Naive thymus-derived CD4-positive, alpha-beta T cell (primary cell): Measurements from ENCODE around the gene SLC26A8. TPM values are rescaled to one million over a fixed set of nuclear protein-coding genes. Genes with fewer than 3 reads are reported as not detected.

Source experiments
- ATAC-seq: fragments of 150-1000 bp; cut with Tn5 transposase; 2 replicates; pipeline ENCODE4 v1.10.0; 2021; ENCODE audit warnings: mild to moderate bottlenecking, moderate library complexity
- CTCF ChIA-PET: fragments of 350-600 bp; sonication (Branson Sonifier 250); formaldehyde crosslinking; loops from one replicate; lab custom pipeline; 2021; ENCODE audit warnings: antibody characterized with exemption; lab: Charles Lee
- POLR2A ChIA-PET: fragments of 350-600 bp; sonication (Branson Sonifier 250); formaldehyde crosslinking; loops from one replicate; lab custom pipeline; 2021; ENCODE audit warnings: antibody characterized with exemption, inconsistent platforms; lab: Charles Lee
- DNase-seq, 9 donors: peaks; one replicate each; pipeline versions ENCODE4 v3.0.0 to v3.0.0-alpha.2; 2020 to 2022; ENCODE audit warnings: mixed read lengths in 1 of 9
- H3K27ac ChIP-seq: one replicate; pipeline ENCODE4 v1.7.0; 2013; ENCODE audit warnings: mild to moderate bottlenecking, low read depth, low read length, moderate library complexity
- H3K27me3 ChIP-seq, 2 donors: one replicate each; pipeline ENCODE4 v1.7.0; 2013; ENCODE audit warnings: low read length in 2 of 2, mild to moderate bottlenecking in 2 of 2, moderate library complexity in 2 of 2; ENCODE audit not compliant: control insufficient read depth in 2 of 2, insufficient read depth in 2 of 2
- H3K36me3 ChIP-seq, 3 experiments: 1 replicate in 2 of 3; 2 replicates in 1 of 3; pipeline ENCODE4 v1.7.0; 2013; ENCODE audit warnings: low read length in 3 of 3, mild to moderate bottlenecking in 3 of 3, moderate library complexity in 1 of 3; ENCODE audit not compliant: insufficient read depth in 3 of 3, control insufficient read depth in 2 of 3
- H3K4me1 ChIP-seq, 2 donors: one replicate each; pipeline ENCODE4 v1.7.0; 2013; ENCODE audit warnings: low read length in 2 of 2, mild to moderate bottlenecking in 2 of 2, moderate library complexity in 1 of 2; ENCODE audit not compliant: control insufficient read depth in 2 of 2, insufficient read depth in 2 of 2
- H3K4me3 ChIP-seq: 2 replicates; pipeline ENCODE4 v1.7.0; 2013; ENCODE audit warnings: mild to moderate bottlenecking, low read length
- H3K9me3 ChIP-seq, 3 experiments: 1 replicate in 2 of 3; 2 replicates in 1 of 3; pipeline ENCODE4 v1.7.0; 2013; ENCODE audit warnings: low read length in 3 of 3; ENCODE audit not compliant: control insufficient read depth in 2 of 3
- H3K27ac Mint-ChIP-seq, 9 donors: one replicate each; pipeline ENCODE4 v1.8.0; 2020 to 2022; ENCODE audit warnings: mixed read lengths in 9 of 9, mild to moderate bottlenecking in 8 of 9, moderate library complexity in 5 of 9, inconsistent platforms in 2 of 9
- H3K27me3 Mint-ChIP-seq, 5 donors: one replicate each; pipeline ENCODE4 v1.8.0; 2021 to 2022; ENCODE audit warnings: mixed read lengths in 5 of 5, mild to moderate bottlenecking in 1 of 5
- H3K36me3 Mint-ChIP-seq, 5 donors: one replicate each; pipeline ENCODE4 v1.8.0; 2020 to 2022; ENCODE audit warnings: mixed read lengths in 5 of 5, mild to moderate bottlenecking in 3 of 5, inconsistent platforms in 1 of 5
- H3K4me1 Mint-ChIP-seq, 7 donors: one replicate each; pipeline ENCODE4 v1.8.0; 2020 to 2022; ENCODE audit warnings: mixed read lengths in 7 of 7, mild to moderate bottlenecking in 3 of 7, inconsistent platforms in 1 of 7
- H3K4me3 Mint-ChIP-seq, 10 donors: one replicate each; pipeline ENCODE4 v1.8.0; 2020 to 2022; ENCODE audit warnings: mild to moderate bottlenecking in 10 of 10, mixed read lengths in 10 of 10, moderate library complexity in 6 of 10, inconsistent platforms in 2 of 10
- H3K9me3 Mint-ChIP-seq, 11 donors: one replicate each; pipeline ENCODE4 v1.8.0; 2020 to 2022; ENCODE audit warnings: mixed read lengths in 11 of 11, mild to moderate bottlenecking in 4 of 11, inconsistent platforms in 1 of 11, moderate library complexity in 1 of 11
- intact Hi-C, 2 donors: fragments of 100-400 bp; cut with micrococcal nuclease; formaldehyde crosslinking; loops; one replicate each; pipeline ENCODE4 v1.15.1; 2023
- polyA plus RNA-seq, 2 donors: library from polyadenylated mRNA; unstranded; fragments of 300-500 nt; fragmentation: Illumina TruSeq; gene quantifications; one replicate each; pipeline ENCODE4 v1.2.3, GENCODE V29; 2021
- total RNA-seq, 6 experiments: library from RNA in 5 of 6; stranded (reverse) in 5 of 6; gene quantifications; 1 replicate in 5 of 6; 2 replicates in 1 of 6; pipeline ENCODE4 v1.2.3 and lab custom pipeline; 2021 to 2026

SLC26A8 gene
- total and polyA plus RNA-seq, 7 experiments from 2014 or later: 0.27 to 0.66 TPM; not detected in 5

- H3K27ac ChIP-seq: no peak overlapping the region
- Mint-ChIP-seq H3K4me3 (no peak overlapping the region), H3K36me3 (peaks cover 0 to 8% (median 6%) of the 10 kb centered on the region in 5 donors), H3K9me3 (peaks cover 0 to 5% (median 0%) of the 10 kb centered on the region in 11 donors), H3K27me3 (no peaks in the 10 kb centered on the region), H3K27ac (no peak overlapping the region), H3K4me1 (peaks cover 6 to 30% (median 17%) of the 10 kb centered on the region in 7 donors)
- no peak for DNase-seq
- H3K4me3 ChIP-seq: no peak overlapping the region
- peaks cover 0 to 12% (median 5%) of the 10 kb centered on the region in 3 experiments for H3K36me3 ChIP-seq
- ChIA-PET CTCF (no interaction called here), POLR2A (interaction anchor here (0.6 to 0.7 kb wide), 2 partner anchors 26 to 243 kb away, joined by 3 to 4 read pairs; no protein-coding TSS in a partner anchor)
- H3K9me3 ChIP-seq: no peaks in the 10 kb centered on the region
- ATAC-seq: no peak
- intact Hi-C loops: loop anchor here in 1 of 2 donors (2.0 kb wide), 1 partner anchor 15 kb away; no protein-coding TSS in a partner anchor
- no peaks in the 10 kb centered on the region for H3K27me3 ChIP-seq
- H3K4me1 ChIP-seq: peaks cover 22 to 25% of the 10 kb centered on the region in 2 donors
These were observed 25.1 kb upstream of the SLC26A8 start for GRCh38 chr6:36049582-36049981.

GRCh38 chr6:36042618-36043260, 18.3 kb upstream of the SLC26A8 start:
- Histone ChIP-seq H3K36me3 (no peaks in the 10 kb centered on the region), H3K4me3 (no peak overlapping the region), H3K4me1 (peaks cover 14 to 26% of the 10 kb centered on the region in 2 donors), H3K27me3 (no peaks in the 10 kb centered on the region), H3K9me3 (no peaks in the 10 kb centered on the region), H3K27ac (no peak overlapping the region)
- Mint-ChIP-seq H3K9me3 (peaks cover 0 to 7% (median 0%) of the 10 kb centered on the region in 11 donors), H3K27me3 (no peaks in the 10 kb centered on the region), H3K27ac (no peak overlapping the region), H3K4me1 (peaks cover 39 to 85% (median 70%) of the 10 kb centered on the region in 7 donors), H3K4me3 (peak overlapping the region in 2 of 10 donors; percentile 8 to 20), H3K36me3 (peaks cover 0 to 16% (median 12%) of the 10 kb centered on the region in 5 donors)
- ChIA-PET POLR2A (interaction anchor here (1.0 to 1.5 kb wide), 2 partner anchors 9 to 13 kb away, joined by 4 to 9 read pairs; no protein-coding TSS in a partner anchor), CTCF (interaction anchor here (0.6 to 1.5 kb wide), 2 partner anchors 52 to 315 kb away, joined by 3 to 4 read pairs; no protein-coding TSS in a partner anchor)
- ATAC-seq: no peak
- no peak for DNase-seq
- intact Hi-C loops: no loop called here

DNA sequence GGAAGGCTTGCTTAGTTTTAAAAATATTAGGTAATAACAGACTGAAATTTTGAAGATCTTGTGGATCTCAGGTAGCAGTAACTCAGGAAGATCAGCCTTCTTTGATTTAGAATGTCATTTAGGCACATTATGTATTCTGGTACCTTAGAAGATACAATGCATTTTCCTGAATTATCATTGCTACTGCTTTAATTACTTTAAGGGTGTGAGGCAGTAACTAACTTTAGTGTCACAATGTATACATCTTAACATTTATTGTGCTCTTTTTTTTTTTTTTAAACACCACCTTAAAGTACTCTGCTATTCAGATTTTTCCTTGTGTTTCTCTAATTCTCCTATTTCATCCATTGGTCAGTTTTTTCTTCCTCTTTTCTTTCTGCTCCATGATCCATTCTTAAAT, 16.5 kb upstream of the SLC26A8 start:
- ATAC-seq (no peak), DNase-seq (no peak)
- intact Hi-C loops: no loop called here
- Mint-ChIP-seq H3K36me3 (peaks cover 0 to 18% (median 9%) of the 10 kb centered on the region in 5 donors), H3K4me1 (peaks cover 42 to 87% (median 73%) of the 10 kb centered on the region in 7 donors), H3K4me3 (peak overlapping the region in 5 of 10 donors; percentile 1 to 54 (median 40)), H3K27me3 (no peaks in the 10 kb centered on the region), H3K9me3 (peaks cover 0 to 2% (median 0%) of the 10 kb centered on the region in 11 donors), H3K27ac (peak overlapping the region in 3 of 9 donors; percentile 15 to 24 (median 23))
- Histone ChIP-seq H3K27ac (no peak overlapping the region), H3K9me3 (no peaks in the 10 kb centered on the region), H3K36me3 (no peaks in the 10 kb centered on the region), H3K4me3 (no peak overlapping the region), H3K4me1 (peaks cover 17 to 29% of the 10 kb centered on the region in 2 donors), H3K27me3 (no peaks in the 10 kb centered on the region)
- ChIA-PET CTCF (interaction anchor here (0.6 kb wide), 1 partner anchor 620 kb away, joined by 3 read pairs; no protein-coding TSS in a partner anchor), POLR2A (interaction anchor here (0.9 to 1.3 kb wide), 2 partner anchors 12 to 15 kb away, joined by 3 to 6 read pairs; no protein-coding TSS in a partner anchor)

GRCh38 chr6:36039112-36039511, 14.7 kb upstream of the SLC26A8 start:
- DNase-seq: no peak
- intact Hi-C loops: no loop called here
- H3K4me3 Mint-ChIP-seq: peak overlapping the region in 4 of 10 donors; percentile 1 to 73 (median 42)
- peaks cover 0 to 4% (median 0%) of the 10 kb centered on the region in 11 donors for H3K9me3 Mint-ChIP-seq
- H3K4me3 ChIP-seq: no peak overlapping the region
- H3K36me3 ChIP-seq: no peaks in the 10 kb centered on the region
- no peak for ATAC-seq
- no peaks in the 10 kb centered on the region for H3K27me3 Mint-ChIP-seq
- no peaks in the 10 kb centered on the region for H3K27me3 ChIP-seq
- H3K27ac ChIP-seq: no peak overlapping the region
- H3K4me1 ChIP-seq: peaks cover 27 to 33% of the 10 kb centered on the region in 2 donors
- CTCF ChIA-PET: interaction anchor here (1.9 kb wide), 1 partner anchor 11 kb away, joined by 9 read pairs; the partner anchor contains the start of gene MAPK14
- H3K4me1 Mint-ChIP-seq: peaks cover 50 to 85% (median 74%) of the 10 kb centered on the region in 7 donors
- POLR2A ChIA-PET: interaction anchor here (1.7 kb wide), 1 partner anchor 11 kb away, joined by 7 read pairs; the partner anchor contains the start of gene MAPK14
- no peaks in the 10 kb centered on the region for H3K9me3 ChIP-seq
- H3K27ac Mint-ChIP-seq: peak overlapping the region in 7 of 9 donors; percentile 14 to 83 (median 49)
- peaks cover 0 to 17% (median 9%) of the 10 kb centered on the region in 5 donors for H3K36me3 Mint-ChIP-seq

DNA sequence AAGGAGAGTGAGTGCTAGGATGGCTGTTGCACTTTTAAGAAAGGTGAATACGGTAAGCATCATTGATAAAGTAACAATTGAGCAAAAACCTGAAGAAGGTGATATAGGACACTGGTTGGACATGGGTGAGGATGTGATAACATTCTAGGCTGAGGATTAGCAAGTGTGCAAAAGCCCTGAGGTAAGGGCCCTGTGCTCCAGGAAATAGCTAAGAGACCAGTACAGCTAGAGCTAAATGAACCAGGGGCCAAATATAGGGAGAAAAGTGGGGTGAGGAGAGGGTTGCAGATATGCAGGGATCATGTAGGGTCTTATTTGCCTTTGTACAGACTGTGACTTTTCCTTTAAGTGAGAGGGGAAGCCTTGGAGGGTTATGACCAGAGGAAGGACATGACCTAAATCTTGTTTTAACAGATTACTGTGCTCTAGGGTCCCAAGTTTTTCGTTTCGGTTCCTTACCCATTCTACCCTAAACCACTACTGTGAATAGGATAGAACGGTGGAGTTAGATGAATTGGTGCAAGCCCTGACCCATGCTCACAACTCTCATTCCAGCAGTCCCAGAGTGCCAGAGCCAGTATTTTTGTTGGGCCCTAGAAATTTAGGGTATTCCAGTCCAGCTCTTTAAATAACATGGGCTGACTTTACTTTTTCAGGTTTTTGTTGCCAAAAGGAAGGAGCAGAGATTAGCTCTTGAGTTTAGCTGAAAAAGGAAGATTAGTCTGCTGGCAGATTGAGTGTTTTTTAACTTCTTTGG, 13.9 kb upstream of the SLC26A8 start:
- peak; percentile 22 for ATAC-seq
- peaks cover 56 to 88% (median 79%) of the 10 kb centered on the region in 7 donors for H3K4me1 Mint-ChIP-seq
- POLR2A ChIA-PET: interaction anchor here (0.7 to 1.7 kb wide), 2 partner anchors 10 to 395 kb away, joined by 3 to 7 read pairs; partner anchors contain the start of gene MAPK14
- peaks cover 0 to 3% (median 0%) of the 10 kb centered on the region in 11 donors for H3K9me3 Mint-ChIP-seq
- Histone ChIP-seq H3K27ac (no peak overlapping the region), H3K4me1 (peaks cover 33 to 40% of the 10 kb centered on the region in 2 donors), H3K9me3 (no peaks in the 10 kb centered on the region), H3K36me3 (no peaks in the 10 kb centered on the region), H3K27me3 (no peaks in the 10 kb centered on the region), H3K4me3 (peak overlapping the region; percentile 11)
- DNase-seq: no peak
- CTCF ChIA-PET: interaction anchor here (1.9 kb wide), 1 partner anchor 10 kb away, joined by 9 read pairs; the partner anchor contains the start of gene MAPK14
- intact Hi-C loops: no loop called here
- H3K4me3 Mint-ChIP-seq: peak overlapping the region in 9 of 10 donors; percentile 6 to 73 (median 35)
- peaks cover 0 to 17% (median 9%) of the 10 kb centered on the region in 5 donors for H3K36me3 Mint-ChIP-seq
- H3K27ac Mint-ChIP-seq: peak overlapping the region in 7 of 9 donors; percentile 14 to 82 (median 62)
- H3K27me3 Mint-ChIP-seq: no peaks in the 10 kb centered on the region

- Histone ChIP-seq H3K36me3 (no peaks in the 10 kb centered on the region), H3K27me3 (no peaks in the 10 kb centered on the region), H3K27ac (no peak overlapping the region), H3K9me3 (no peaks in the 10 kb centered on the region), H3K4me1 (peaks cover 40 to 49% of the 10 kb centered on the region in 2 donors), H3K4me3 (no peak overlapping the region)
- DNase-seq: no peak
- ChIA-PET CTCF (no interaction called here), POLR2A (interaction anchor here (1.0 kb wide), 1 partner anchor 59 kb away, joined by 3 read pairs; no protein-coding TSS in a partner anchor)
- H3K9me3 Mint-ChIP-seq: peaks cover 0 to 2% (median 0%) of the 10 kb centered on the region in 11 donors
- intact Hi-C loops: loop anchor here in 1 of 2 donors (2.0 kb wide), 1 partner anchor 14 kb away; no protein-coding TSS in a partner anchor
- peaks cover 0 to 19% (median 16%) of the 10 kb centered on the region in 5 donors for H3K36me3 Mint-ChIP-seq
- H3K27ac Mint-ChIP-seq: no peak overlapping the region
- H3K4me3 Mint-ChIP-seq: peak overlapping the region in 8 of 10 donors; percentile 6 to 49 (median 40)
- H3K27me3 Mint-ChIP-seq: no peaks in the 10 kb centered on the region
- peaks cover 56 to 88% (median 80%) of the 10 kb centered on the region in 7 donors for H3K4me1 Mint-ChIP-seq
- ATAC-seq: no peak
These were observed 10.8 kb upstream of the SLC26A8 start for GRCh38 chr6:36035225-36035624.
